H1 (cell line): ENCODE measurements around the gene TNS2. TPM values are rescaled to one million over a fixed set of nuclear protein-coding genes. Genes with fewer than 3 reads are reported as not detected.

Source experiments
- CTCF ChIA-PET: fragments of 300-600 bp; sonication (Branson Sonifier 250); formaldehyde crosslinking; loops from one replicate; lab custom pipeline; 2021; ENCODE audit not compliant: partially characterized antibody; lab: Charles Lee
- POLR2A ChIA-PET: fragments of 300-600 bp; sonication (Branson Sonifier 250); formaldehyde crosslinking; loops from one replicate; lab custom pipeline; 2021; ENCODE audit warnings: inconsistent platforms; ENCODE audit not compliant: partially characterized antibody; lab: Charles Lee
- DNase-seq, 2 experiments: peaks; one replicate each; pipeline versions ENCODE4 v3.0.0 to v3.0.0-alpha.2; 2010 to 2022; ENCODE audit warnings: low spot score in 2 of 2, low read depth in 1 of 2, mixed read lengths in 1 of 2
- FAIRE-seq: peaks from 2 replicates; lab custom pipeline; 2011; peaks lifted over from hg19 to GRCh38; lab: Jason Lieb, UNC
- H2AFZ ChIP-seq: 2 replicates; pipeline ENCODE4 v1.8.1; 2012; ENCODE audit warnings: low read length, inconsistent platforms
- H2AK5ac ChIP-seq: 2 replicates; pipeline ENCODE4 v1.6.1; 2013; ENCODE audit warnings: low read depth, low read length
- H2BK120ac ChIP-seq: replicated peaks from 2 replicates; pipeline ENCODE3; 2013; ENCODE audit warnings: low read depth, low read length, inconsistent platforms
- H2BK12ac ChIP-seq: 2 replicates; pipeline ENCODE4 v1.6.1; 2013; ENCODE audit warnings: low read depth, low read length
- H2BK15ac ChIP-seq: 2 replicates; pipeline ENCODE4 v1.6.1; 2013; ENCODE audit warnings: low read length
- H2BK20ac ChIP-seq: 2 replicates; pipeline ENCODE4 v1.6.1; 2013; ENCODE audit warnings: low read length
- H2BK5ac ChIP-seq: 2 replicates; pipeline ENCODE4 v1.6.1; 2013; ENCODE audit warnings: low read depth, low read length
- H3K14ac ChIP-seq: 2 replicates; pipeline ENCODE4 v1.6.1; 2013; ENCODE audit warnings: inconsistent platforms; ENCODE audit not compliant: insufficient read length
- H3K18ac ChIP-seq: 2 replicates; pipeline ENCODE4 v1.6.1; 2013; ENCODE audit warnings: low read length; ENCODE audit errors: extremely low read depth
- H3K23ac ChIP-seq: 2 replicates; pipeline ENCODE4 v1.6.1; 2013; ENCODE audit warnings: inconsistent platforms; ENCODE audit not compliant: insufficient read length
- H3K23me2 ChIP-seq: 2 replicates; pipeline ENCODE4 v1.6.1; 2013; ENCODE audit warnings: low read depth, low read length
- H3K27ac ChIP-seq: 2 replicates; pipeline ENCODE4 v1.6.1; 2011; ENCODE audit warnings: low read depth, low read length, inconsistent platforms
- H3K27me3 ChIP-seq, 4 experiments: replicated peaks in 1 of 4; 1 replicate in 1 of 4; 2 replicates in 3 of 4; pipeline versions ENCODE4 v1.6.1 to v1.8.1; 2011 to 2013; ENCODE audit warnings: low read length in 3 of 4, mild to moderate bottlenecking in 3 of 4, inconsistent platforms in 2 of 4, mixed read lengths in 2 of 4, moderate library complexity in 1 of 4; ENCODE audit not compliant: control insufficient read depth in 3 of 4, insufficient read depth in 3 of 4; ENCODE audit errors: extremely low read depth in 1 of 4
- H3K36me3 ChIP-seq, 4 experiments: 2 replicates each; pipeline versions ENCODE4 v1.6.1 to v1.8.1; 2011 to 2013; ENCODE audit warnings: mild to moderate bottlenecking in 4 of 4, low read length in 3 of 4, moderate library complexity in 2 of 4, control low read depth in 1 of 4, inconsistent platforms in 1 of 4; ENCODE audit not compliant: insufficient read depth in 4 of 4, control insufficient read depth in 2 of 4
- H3K4ac ChIP-seq: replicated peaks from 2 replicates; pipeline ENCODE3; 2013; ENCODE audit warnings: low read length, low read depth, mixed read lengths, inconsistent platforms; ENCODE audit not compliant: insufficient read length
- H3K4me1 ChIP-seq, 4 experiments: replicated peaks in 1 of 4; 1 replicate in 1 of 4; 2 replicates in 3 of 4; pipeline versions ENCODE4 v1.6.1 to v1.8.1; 2011 to 2013; ENCODE audit warnings: low read length in 3 of 4, inconsistent platforms in 2 of 4, mixed read lengths in 1 of 4; ENCODE audit not compliant: insufficient read depth in 4 of 4, control insufficient read depth in 3 of 4
- H3K4me2 ChIP-seq, 2 experiments: 2 replicates each; pipeline versions ENCODE4 v1.6.1 to v1.8.1; 2011 to 2013; ENCODE audit warnings: low read depth in 2 of 2, low read length in 2 of 2, control low read depth in 1 of 2, inconsistent platforms in 1 of 2, mild to moderate bottlenecking in 1 of 2; ENCODE audit not compliant: insufficient read depth in 1 of 2
- H3K4me3 ChIP-seq, 4 experiments: fragments of 200-600, 300-600 bp in 1 of 4; sonication (generic), shearing (Covaris generic), sonication (Bioruptor Twin) in 1 of 4; 2 replicates each; pipeline versions ENCODE4 v1.5.1 to v1.8.1; 2011 to 2016; ENCODE audit warnings: low read length in 4 of 4, low read depth in 3 of 4, control low read depth in 2 of 4, inconsistent platforms in 2 of 4, mild to moderate bottlenecking in 2 of 4, mixed read lengths in 1 of 4, moderate library complexity in 1 of 4; ENCODE audit not compliant: insufficient read depth in 2 of 4; ENCODE audit errors: extremely low read depth in 1 of 4
- H3K56ac ChIP-seq: replicated peaks from 2 replicates; pipeline ENCODE3; 2013; ENCODE audit warnings: low read depth, mild to moderate bottlenecking, mixed read lengths, low read length, inconsistent platforms; ENCODE audit not compliant: insufficient read length
- H3K79me1 ChIP-seq: 2 replicates; pipeline ENCODE4 v1.6.1; 2013; ENCODE audit warnings: low read depth, low read length, control low read depth
- H3K79me2 ChIP-seq, 2 experiments: 2 replicates each; pipeline versions ENCODE4 v1.6.1 to v1.8.1; 2012 to 2013; ENCODE audit warnings: low read length in 2 of 2, mild to moderate bottlenecking in 2 of 2, inconsistent platforms in 1 of 2; ENCODE audit not compliant: insufficient read depth in 2 of 2, control insufficient read depth in 1 of 2
- H3K9ac ChIP-seq, 4 experiments: replicated peaks in 1 of 4; 1 replicate in 1 of 4; 2 replicates in 3 of 4; pipeline versions ENCODE4 v1.6.1 to v1.8.1; 2011 to 2013; ENCODE audit warnings: low read depth in 3 of 4, low read length in 3 of 4, control low read depth in 2 of 4, mild to moderate bottlenecking in 2 of 4, moderate library complexity in 2 of 4, inconsistent platforms in 1 of 4; ENCODE audit errors: extremely low read depth in 1 of 4
- H3K9me3 ChIP-seq, 2 experiments: 2 replicates each; pipeline versions ENCODE4 v1.6.1 to v1.8.1; 2012 to 2013; ENCODE audit warnings: mild to moderate bottlenecking in 2 of 2, moderate library complexity in 2 of 2, control low read depth in 1 of 2, inconsistent platforms in 1 of 2, low read depth in 1 of 2, low read length in 1 of 2, mixed read lengths in 1 of 2; ENCODE audit not compliant: insufficient read depth in 2 of 2
- H4K20me1 ChIP-seq, 2 experiments: replicated peaks in 1 of 2; 2 replicates each; pipeline versions ENCODE3 to v1.8.1; 2011 to 2013; ENCODE audit warnings: inconsistent platforms in 2 of 2, low read length in 2 of 2, mild to moderate bottlenecking in 1 of 2; ENCODE audit not compliant: insufficient read depth in 2 of 2, control insufficient read depth in 1 of 2
- H4K5ac ChIP-seq: 2 replicates; pipeline ENCODE4 v1.6.1; 2013; ENCODE audit warnings: low read length, low read depth, mixed read lengths, inconsistent platforms; ENCODE audit not compliant: insufficient read length
- H4K8ac ChIP-seq: 2 replicates; pipeline ENCODE4 v1.8.0; 2013; ENCODE audit warnings: mild to moderate bottlenecking, moderate library complexity, low read length, inconsistent platforms; ENCODE audit not compliant: insufficient read depth; ENCODE audit errors: extremely low read depth
- H4K91ac ChIP-seq: replicated peaks from 2 replicates; pipeline ENCODE3; 2013; ENCODE audit warnings: low read length, mixed read lengths, inconsistent platforms; ENCODE audit not compliant: insufficient read length
- BACH1 ChIP-seq: IDR thresholded peaks from 2 replicates; pipeline ENCODE4 v1.6.1; 2012; ENCODE audit warnings: low read length, improper control_type of control experiment
- CHD2 ChIP-seq: IDR thresholded peaks from 2 replicates; pipeline ENCODE4 v1.6.1; 2012; ENCODE audit warnings: low read length, improper control_type of control experiment
- CTBP2 ChIP-seq: IDR thresholded peaks from 2 replicates; pipeline ENCODE4 v1.7.0; 2011; ENCODE audit warnings: borderline replicate concordance, mild to moderate bottlenecking, moderate library complexity, mixed read lengths, low read length; ENCODE audit not compliant: insufficient read depth, insufficient read length
- HDAC2 ChIP-seq, 2 experiments: fragments of 300-600 bp in 1 of 2; sonication (generic) in 1 of 2; IDR thresholded peaks; 2 replicates each; pipeline ENCODE4 v1.6.1; 2011 to 2012; ENCODE audit warnings: low read depth in 2 of 2, low read length in 2 of 2, mild to moderate bottlenecking in 2 of 2, moderate library complexity in 2 of 2, borderline replicate concordance in 1 of 2, inconsistent platforms in 1 of 2
- HDAC6 ChIP-seq: IDR thresholded peaks from one replicate; pipeline ENCODE4 v1.7.1; 2012; ENCODE audit warnings: low read depth, mild to moderate bottlenecking, inconsistent platforms, low read length, moderate library complexity
- RBBP5 ChIP-seq: IDR thresholded peaks from 2 replicates; pipeline ENCODE4 v1.7.1; 2012; ENCODE audit warnings: low read depth, mild to moderate bottlenecking, inconsistent platforms, low read length, moderate library complexity, borderline replicate concordance
- SAP30 ChIP-seq: fragments of 300-600 bp; sonication (generic); IDR thresholded peaks from 2 replicates; pipeline ENCODE4 v1.7.1; 2012; ENCODE audit warnings: low read length, moderate library complexity, mild to moderate bottlenecking, inconsistent platforms; ENCODE audit not compliant: insufficient read depth, insufficient replicate concordance
- SIN3A ChIP-seq, 2 experiments: IDR thresholded peaks in 1 of 2; conservative IDR thresholded peaks in 1 of 2; 2 replicates each; pipeline ENCODE4 v1.6.1; 2011 to 2012; ENCODE audit warnings: low read length in 2 of 2, improper control_type of control experiment in 1 of 2, low read depth in 1 of 2, mild to moderate bottlenecking in 1 of 2
- TAF1 ChIP-seq: IDR thresholded peaks from 2 replicates; pipeline ENCODE4 v1.6.1; 2011; ENCODE audit warnings: mild to moderate bottlenecking, low read depth, low read length
- TEAD4 ChIP-seq: IDR thresholded peaks from 2 replicates; pipeline ENCODE4 v1.6.1; 2012; ENCODE audit warnings: low read depth, low read length, inconsistent platforms, mixed read lengths
- WGBS, 2 experiments: shearing (Covaris generic) in 1 of 2; methylation state at CpG; one replicate each; pipeline versions ENCODE4 v1.1.6 to v1.1.7; 2013 to 2015; ENCODE audit warnings: low lambda C conversion rate in 2 of 2, mixed read lengths in 2 of 2, inconsistent platforms in 1 of 2, low coverage in 1 of 2, missing lambda C conversion rate in 1 of 2; ENCODE audit not compliant: insufficient replicate concordance in 2 of 2, insufficient coverage in 1 of 2, insufficient read length in 1 of 2; ENCODE audit errors: extremely low coverage in 1 of 2, missing lambda C conversion rate in 1 of 2; 5-methylcytosine and 5-hydroxymethylcytosine counted together
- polyA plus RNA-seq, 7 experiments: library from polyadenylated mRNA; depleted of rRNA in 3 of 7; stranded (reverse) in 5 of 7; unstranded in 2 of 7; fragments of >200 nt in 5 of 7; fragments of 200-250 nt in 2 of 7; gene quantifications; 1 replicate in 5 of 7; 2 replicates in 1 of 7; 4 replicates in 1 of 7; pipeline versions ENCODE4 v1.2.1 to v1.2.3, GENCODE V29; 2011 to 2013; ENCODE audit warnings: missing spikeins in 2 of 7, mixed read lengths in 2 of 7
- total RNA-seq: library from RNA; stranded (reverse); fragmentation: NEBNext Ultra II Directional; extraction: Animal tissue kit (Norgen Biotek cat#: 25700); gene quantifications from 2 replicates; pipeline ENCODE4 v1.2.1, GENCODE V29; 2021

Gene TNS2
- total and polyA plus RNA-seq, 2 of the 8 experiments (the other 6 are each of a cell fraction or from before 2014, with no cell fraction given), result 2.8 to 4.7 TPM

DNA sequence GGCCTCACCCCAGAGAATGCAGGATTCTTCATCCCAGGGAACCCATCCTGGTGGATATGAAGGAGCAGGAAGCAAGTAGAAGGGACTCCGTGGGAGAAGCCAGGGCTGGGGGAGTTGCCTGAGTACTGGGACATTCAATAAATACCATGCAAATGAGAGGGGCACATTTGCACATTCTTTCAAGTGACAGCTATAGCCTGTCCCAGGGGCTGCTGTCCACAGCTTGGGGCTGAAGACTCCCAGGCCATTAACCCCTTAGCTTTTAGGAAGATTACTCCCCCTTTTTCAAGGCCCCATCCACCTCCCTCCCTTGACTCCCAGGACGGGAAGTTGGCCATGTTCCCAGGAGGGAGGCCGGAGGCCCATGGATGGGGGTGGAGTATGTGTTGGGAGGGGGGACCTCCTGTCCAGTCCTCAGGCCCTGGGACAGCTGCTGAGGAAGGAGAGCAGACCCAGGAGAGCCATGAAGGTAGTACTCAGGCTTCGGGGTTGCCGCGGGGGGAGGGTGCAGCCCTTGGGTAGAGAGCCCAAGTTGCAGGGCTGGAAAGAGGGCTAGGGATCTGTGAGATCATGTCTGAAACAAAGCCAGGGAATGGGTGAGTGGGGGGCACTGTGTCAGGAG is 974 bp upstream of the TNS2 start:
- H2BK20ac ChIP-seq, result no peak overlapping the region
- no peak overlapping the region for H2AK5ac ChIP-seq
- H3K79me1 ChIP-seq, result peaks cover 10% of the 10 kb centered on the region; the same call in 1 of the 2 replicates
- H3K9me3 ChIP-seq, result no peaks in the 10 kb centered on the region
- H3K9ac ChIP-seq, result no peak overlapping the region
- no peak overlapping the region; the same call in 1 of the 2 replicates for H2BK15ac ChIP-seq
- H3K23ac ChIP-seq, result no peak overlapping the region
- peak overlapping the region; percentile 19 for H4K91ac ChIP-seq
- peaks cover 12 to 24% of the 10 kb centered on the region in 2 experiments for H4K20me1 ChIP-seq
- DNase-seq (no peak), FAIRE-seq (no peak)
- TF ChIP-seq HDAC6, result no peak
- TF ChIP-seq TAF1, result no peak
- TF ChIP-seq BACH1, result no peak
- TF ChIP-seq HDAC2 (IDR thresholded peaks at IDR 0.05; ENCODE audit: borderline replicate concordance in 1 of 2, low read depth in 2 of 2, low read length in 2 of 2), result peak in 1 of 2 experiments; percentile 31; a peak in 2 of 4 replicates
- TF ChIP-seq TEAD4, result peak; percentile 86
- peak; percentile 64 for TF ChIP-seq CTBP2
- no peak for TF ChIP-seq CHD2
- peak; percentile 98 for TF ChIP-seq SAP30
- TF ChIP-seq RBBP5, result 0 out of 2 replicates have a peak, but pooled peaks have one; percentile 10
- peak; percentile 99 for TF ChIP-seq SIN3A (conservative IDR thresholded peaks at IDR 0.05 in 1 of 2, IDR thresholded peaks at IDR 0.05 in 1 of 2; ENCODE audit: low read depth in 1 of 2, low read length in 2 of 2)
- peak overlapping the region; percentile 87; the same call in 1 of the 2 replicates for H2BK5ac ChIP-seq
- H2AFZ ChIP-seq, result no peak overlapping the region
- POLR2A ChIA-PET, result interaction anchor here (0.8 to 35.6 kb wide), 9 partner anchors 10 to 164 kb away, joined by 3 to 711 read pairs (median 4); partner anchors contain the start of gene EIF4B
- H2BK120ac ChIP-seq, result no peak overlapping the region
- H3K14ac ChIP-seq, result no peak overlapping the region
- peak overlapping the region in 3 of 4 experiments; percentile 2 to 58 (median 19); a peak in 4 of 8 replicates for H3K4me3 ChIP-seq
- peaks cover 28% of the 10 kb centered on the region for H3K23me2 ChIP-seq
- H3K18ac ChIP-seq, result no peak overlapping the region; the same call in 1 of the 2 replicates
- peak overlapping the region; percentile 99; the same call in 1 of the 2 replicates for H2BK12ac ChIP-seq
- H3K27me3 ChIP-seq, result peaks cover 0 to 20% (median 16%) of the 10 kb centered on the region in 4 experiments; a peak in 6 of 7 replicates
- H3K79me2 ChIP-seq, result no peaks in the 10 kb centered on the region
- H3K27ac ChIP-seq, result no peak overlapping the region
- peaks cover 29 to 74% (median 55%) of the 10 kb centered on the region in 4 experiments for H3K4me1 ChIP-seq
- no peak overlapping the region for H3K4ac ChIP-seq
- H3K4me2 ChIP-seq, result peak overlapping the region; percentile 78 to 98
- no peak overlapping the region for H3K56ac ChIP-seq
- H4K5ac ChIP-seq, result no peak overlapping the region
- H4K8ac ChIP-seq, result no peak overlapping the region
- peaks cover 0 to 5% (median 0%) of the 10 kb centered on the region in 4 experiments; a peak in 1 of 8 replicates for H3K36me3 ChIP-seq
- WGBS, 2 experiments, result 18% methylated on average over 6 of the region's 6 CpGs; no CpG with 5 or more reads in 1 of the 2 experiments
- CTCF ChIA-PET, result interaction anchor here (0.5 to 15.7 kb wide), 18 partner anchors 11 to 903 kb away, joined by 3 to 258 read pairs (median 4); partner anchors contain the start of gene SOAT2
